Tibial nerve (tissue), 4 donors: ENCODE measurements around the gene PCDHB8.

Source experiments
- EP300 ChIP-seq, 2 donors: sonication (generic); formaldehyde crosslinking; IDR thresholded peaks; one replicate each; pipeline ENCODE4 v1.6.1; 2017; ENCODE audit warnings: antibody characterized with exemption in 2 of 2, mild to moderate bottlenecking in 1 of 2
- POLR2A ChIP-seq, 2 donors: fragments of 450-650 bp; IDR thresholded peaks; one replicate each; pipeline ENCODE4 v1.6.1; 2017; ENCODE audit warnings: antibody characterized with exemption in 2 of 2, mild to moderate bottlenecking in 2 of 2, moderate library complexity in 2 of 2
- TF ChIP-seq, protein P1 (sequence below), 5 experiments: fragments of 200-600 bp in 3 of 5; fragments of 450-650 bp in 2 of 5; sonication (generic) in 3 of 5; IDR thresholded peaks; one replicate each; pipeline ENCODE4 v1.5.1; 2016 to 2019; ENCODE audit warnings: antibody characterized with exemption in 5 of 5, mild to moderate bottlenecking in 3 of 5, moderate library complexity in 2 of 5

DNA sequence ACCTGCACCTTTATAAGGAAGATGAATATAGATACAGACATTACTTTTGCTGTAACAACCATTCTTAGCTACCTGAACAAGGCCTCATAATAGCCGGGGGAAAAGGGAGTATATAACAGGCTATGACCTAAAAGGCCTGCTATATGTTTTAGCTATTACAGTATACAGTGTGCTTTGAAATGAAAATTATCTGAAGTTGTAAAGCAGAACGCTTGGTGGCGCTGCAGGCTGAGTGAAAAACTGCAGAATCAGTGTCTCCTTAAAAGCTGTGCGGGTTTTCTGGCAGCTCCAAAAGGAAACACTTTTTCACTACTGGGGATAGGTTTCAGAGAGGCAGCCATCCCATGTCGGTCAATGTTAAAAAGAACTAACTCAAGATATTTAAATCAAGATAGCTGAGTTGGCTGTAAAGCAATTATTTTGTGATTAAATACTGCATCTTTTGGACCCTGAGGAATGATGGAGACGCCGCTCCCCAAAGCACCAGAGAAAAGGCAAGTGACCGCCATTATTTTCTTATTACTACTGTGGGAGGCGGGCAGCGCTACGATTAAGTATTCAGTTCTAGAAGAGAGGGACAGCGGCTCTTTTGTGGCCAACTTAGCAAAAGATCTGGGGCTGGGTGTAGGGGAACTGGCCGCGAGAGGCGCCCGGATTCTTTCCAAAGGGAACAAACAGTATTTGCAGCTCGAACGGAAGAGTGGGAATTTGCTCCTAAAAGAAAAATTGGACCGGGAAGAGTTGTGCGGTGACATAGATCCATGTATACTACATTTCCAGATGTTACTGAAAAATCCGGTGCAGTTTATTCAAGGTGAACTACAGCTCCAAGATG lies 21.8 kb upstream of the PCDHB8 start:
- TF ChIP-seq, protein P1, sequence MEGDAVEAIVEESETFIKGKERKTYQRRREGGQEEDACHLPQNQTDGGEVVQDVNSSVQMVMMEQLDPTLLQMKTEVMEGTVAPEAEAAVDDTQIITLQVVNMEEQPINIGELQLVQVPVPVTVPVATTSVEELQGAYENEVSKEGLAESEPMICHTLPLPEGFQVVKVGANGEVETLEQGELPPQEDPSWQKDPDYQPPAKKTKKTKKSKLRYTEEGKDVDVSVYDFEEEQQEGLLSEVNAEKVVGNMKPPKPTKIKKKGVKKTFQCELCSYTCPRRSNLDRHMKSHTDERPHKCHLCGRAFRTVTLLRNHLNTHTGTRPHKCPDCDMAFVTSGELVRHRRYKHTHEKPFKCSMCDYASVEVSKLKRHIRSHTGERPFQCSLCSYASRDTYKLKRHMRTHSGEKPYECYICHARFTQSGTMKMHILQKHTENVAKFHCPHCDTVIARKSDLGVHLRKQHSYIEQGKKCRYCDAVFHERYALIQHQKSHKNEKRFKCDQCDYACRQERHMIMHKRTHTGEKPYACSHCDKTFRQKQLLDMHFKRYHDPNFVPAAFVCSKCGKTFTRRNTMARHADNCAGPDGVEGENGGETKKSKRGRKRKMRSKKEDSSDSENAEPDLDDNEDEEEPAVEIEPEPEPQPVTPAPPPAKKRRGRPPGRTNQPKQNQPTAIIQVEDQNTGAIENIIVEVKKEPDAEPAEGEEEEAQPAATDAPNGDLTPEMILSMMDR (IDR thresholded peaks at IDR 0.05) = no peak
- TF ChIP-seq POLR2A (IDR thresholded peaks at IDR 0.05) (no peak), EP300 (IDR thresholded peaks at IDR 0.05) (no peak)
